ENCODE data around the gene AKR1C8.

- TF ChIP-seq POLR2A (IDR thresholded peaks at IDR 0.05; ENCODE audit: low read depth, low read length) (no peak), CTCF (IDR thresholded peaks at IDR 0.05; ENCODE audit: extremely low read depth in 1 of 2, insufficient read depth in 1 of 2, low read depth in 1 of 2, low read length in 2 of 2) (no peak), POLR2AphosphoS5 (IDR thresholded peaks at IDR 0.05; ENCODE audit: insufficient read depth, low read depth, low read length) (no peak), EZH2 (IDR thresholded peaks at IDR 0.05; ENCODE audit: borderline replicate concordance, low read depth, low read length, severe bottlenecking) (no peak), MYC (IDR thresholded peaks at IDR 0.05; ENCODE audit: low read depth, low read length) (no peak)
Measured at GRCh38 chr10:5155951-5156350, 29.0 kb downstream of the AKR1C8 start.
